Activated CD8-positive, alpha-beta memory T cell treated with anti-CD3 and anti-CD28 coated beads, Interleukin-2, amount 50 U/mL, for 24 hours (primary cell): ENCODE results near the gene PAX5.
"Not testable (repeated sequence)": the region's sequence is repeated elsewhere in the genome, so short reads cannot be mapped to it uniquely, and the experiment has no call there.

Experiments
- DNase-seq: peaks from one replicate; pipeline ENCODE4 v3.0.0-alpha.2; 2020; ENCODE audit errors: extremely low read depth

The PAX5 gene

DNA sequence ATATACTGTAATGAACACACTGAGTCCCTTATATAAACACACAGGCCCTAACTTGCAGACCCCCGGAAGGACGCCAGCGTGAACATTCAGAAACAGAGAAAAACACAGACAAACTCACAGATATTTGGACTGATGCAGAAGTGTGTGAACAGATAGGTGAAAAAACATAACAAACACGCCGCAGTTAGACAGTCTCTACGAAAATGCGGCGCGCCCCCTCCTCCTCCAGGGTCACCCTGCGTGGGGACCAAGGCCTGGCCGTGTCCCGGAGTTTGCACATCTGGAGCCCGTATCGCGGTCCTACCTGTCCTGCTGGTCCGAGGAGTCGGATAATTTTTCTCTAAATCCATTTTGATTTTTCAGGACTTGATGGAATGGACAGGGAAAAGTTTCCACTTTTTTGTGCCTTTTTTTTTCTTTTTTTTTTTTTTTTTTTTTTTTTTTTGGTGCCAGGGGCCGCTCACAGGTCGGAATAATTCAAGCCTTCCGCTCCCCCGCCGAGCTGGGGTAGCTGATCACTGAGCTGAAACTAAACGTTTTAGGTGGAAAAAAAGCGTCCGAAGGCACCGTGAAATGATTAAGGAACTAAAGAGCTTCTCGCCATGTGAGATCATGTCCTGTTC, at the start of gene PAX5:
Gene PAX5, minus strand, starts transcription at position 587 of the 623 bp plus-strand sequence. Its CDS starts 237 bp downstream, at position 350.
- DNase-seq = no peak

- DNase-seq = no peak
These were observed 49.6 kb upstream of the PAX5 start for GRCh38 chr9:37083654-37084053.

GRCh38 chr9:37082214-37082765, 48.2 kb upstream of the PAX5 start:
- no peak for DNase-seq

DNA sequence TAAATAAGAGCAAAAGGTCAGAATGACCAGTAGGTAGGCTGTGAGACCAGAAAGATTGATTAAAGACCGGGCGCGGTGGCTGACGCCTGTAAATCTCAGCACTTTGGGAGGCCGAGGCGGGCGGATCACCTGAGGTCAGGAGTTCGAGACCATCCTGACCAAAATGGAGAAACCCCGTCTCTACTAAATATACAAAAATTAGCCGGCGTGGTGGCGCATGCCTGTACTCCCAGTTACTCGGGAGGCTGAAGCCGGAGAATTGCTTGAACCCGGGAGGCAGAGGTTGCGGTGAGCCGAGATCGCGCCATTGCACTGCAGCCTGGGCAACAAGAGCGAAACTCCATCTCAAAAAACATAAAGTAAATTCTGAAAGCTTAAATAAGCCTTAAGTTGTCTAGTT, 47.4 kb upstream of the PAX5 start:
- not testable (repeated sequence) for DNase-seq

DNA sequence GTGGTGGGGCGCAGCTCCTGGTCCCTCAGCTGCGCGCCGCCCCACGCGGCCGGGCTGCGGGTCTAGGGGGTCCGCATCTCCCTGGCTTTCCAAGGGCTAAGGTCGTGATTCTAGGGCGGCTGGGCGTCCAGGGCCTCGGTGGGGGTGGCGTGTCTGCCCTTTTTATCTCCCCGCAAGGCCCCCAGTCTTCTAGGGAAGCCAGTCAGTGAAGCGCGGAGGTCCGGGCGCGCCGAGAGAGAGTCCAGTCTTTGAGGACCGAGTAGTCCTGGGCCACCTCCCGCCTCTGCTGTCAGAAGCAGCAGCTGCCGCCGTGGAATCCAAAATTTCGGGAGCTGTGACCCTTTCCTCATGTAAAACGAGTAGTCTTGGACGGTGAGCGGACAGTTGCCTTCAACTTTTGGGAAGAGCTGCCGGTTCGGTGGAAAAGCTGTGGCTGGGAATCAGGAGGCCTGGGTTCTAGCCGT, 46.1 kb upstream of the PAX5 start:
- not testable (repeated sequence) for DNase-seq

DNA sequence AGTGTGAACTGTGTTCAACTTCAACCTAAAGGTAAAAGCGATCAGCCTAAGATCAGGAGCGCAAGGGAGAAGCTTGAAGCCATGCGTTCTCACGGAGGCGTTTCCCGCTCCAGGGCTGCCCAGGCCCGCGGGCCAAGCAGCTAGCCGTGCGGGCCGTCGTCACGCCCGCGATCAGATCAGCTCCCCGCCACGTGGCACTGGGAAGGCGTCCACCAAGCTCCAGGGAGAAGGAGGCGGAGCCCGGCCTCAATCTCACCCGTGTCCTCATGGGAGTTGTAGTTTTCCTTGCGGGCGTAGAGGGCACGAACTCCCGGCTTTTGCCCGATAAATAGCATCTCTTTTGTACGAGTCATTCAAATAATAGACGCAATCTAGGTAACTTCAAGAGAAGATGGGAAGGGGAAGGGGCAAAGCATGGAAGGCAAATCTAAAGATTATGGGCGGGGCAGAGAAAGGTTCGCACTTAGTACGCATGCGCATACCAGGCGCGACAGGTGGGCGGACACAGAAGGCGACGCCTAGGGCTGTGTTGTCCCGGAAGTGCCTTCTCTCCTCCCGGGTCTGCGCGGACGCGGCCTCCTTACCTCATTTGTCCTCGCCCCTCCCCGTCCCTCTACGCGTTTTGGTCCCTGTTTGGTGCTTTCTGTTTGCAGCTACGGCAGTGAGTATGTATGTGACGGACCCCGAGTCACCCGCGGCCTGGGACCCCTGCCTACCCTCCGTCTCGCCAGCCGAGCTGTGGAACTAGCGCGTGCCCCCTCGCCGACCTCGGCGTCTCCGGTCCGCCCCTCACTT, 45.5 kb upstream of the PAX5 start:
- peak; percentile 88 for DNase-seq

- DNase-seq = not testable (repeated sequence)
These were observed 40.7 kb upstream of the PAX5 start for GRCh38 chr9:37074790-37075189.

- no peak for DNase-seq
These were observed 32.2 kb upstream of the PAX5 start for GRCh38 chr9:37066139-37066725.

DNA sequence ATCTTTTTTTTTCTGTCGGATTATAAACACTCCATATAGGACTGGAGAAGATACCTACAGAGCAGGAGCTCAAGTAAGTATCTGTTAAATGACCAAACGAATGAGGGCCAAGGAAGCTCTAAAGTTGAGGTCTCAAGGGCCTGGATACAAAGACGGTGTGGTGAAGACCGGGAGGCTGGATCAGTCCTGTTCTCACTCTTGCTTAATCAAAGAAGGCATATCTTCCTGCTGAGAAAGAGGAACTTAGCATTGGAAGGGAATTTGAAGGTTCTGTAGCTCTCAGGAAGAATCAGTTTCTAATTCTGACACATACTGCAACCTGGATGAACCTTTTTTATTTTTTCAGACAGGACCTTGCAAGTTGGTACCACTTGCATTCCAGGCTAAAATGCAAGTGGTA, 28.3 kb upstream of the PAX5 start:
- no peak for DNase-seq

DNA sequence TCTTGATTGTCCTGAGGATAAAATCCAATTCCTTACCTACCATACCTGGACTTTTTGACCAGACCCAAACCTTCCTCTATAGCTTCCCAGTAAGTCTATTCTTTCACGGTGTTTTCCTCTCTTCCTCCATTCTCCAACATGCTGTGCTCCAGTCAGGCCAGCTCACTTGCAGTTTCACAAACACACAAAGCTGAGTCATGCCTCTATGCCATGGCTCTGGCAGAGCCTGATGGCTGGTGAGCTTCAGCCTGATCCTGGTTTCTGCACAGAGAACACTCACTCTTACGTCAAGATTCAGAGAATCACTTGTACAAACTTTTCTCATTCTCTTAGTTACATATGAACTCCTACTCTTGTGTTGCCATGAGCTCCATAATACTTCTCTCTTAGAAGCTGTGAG, 27.7 kb upstream of the PAX5 start:
- no peak for DNase-seq

- DNase-seq = no peak
These were observed 26.8 kb upstream of the PAX5 start for GRCh38 chr9:37060833-37061232.

- no peak for DNase-seq
These were observed 22.2 kb upstream of the PAX5 start for GRCh38 chr9:37056046-37056920.

DNA sequence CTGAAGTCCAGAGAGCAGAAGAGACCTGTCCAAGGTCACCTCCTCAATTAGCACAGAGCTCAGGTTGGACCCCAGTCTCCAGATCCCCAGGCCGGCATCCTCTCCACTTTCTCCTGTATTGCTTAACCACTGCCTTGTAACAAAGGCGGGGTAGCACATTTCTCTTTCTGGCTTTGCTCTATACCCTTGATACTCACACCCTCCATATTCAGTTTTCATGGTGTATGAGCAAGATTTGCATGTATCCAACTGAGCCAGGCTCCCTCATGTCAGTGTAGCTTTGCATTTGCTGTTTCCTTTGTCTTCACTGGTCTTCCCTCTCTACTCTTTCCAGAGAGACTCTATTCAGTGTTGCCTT, 20.3 kb upstream of the PAX5 start:
- DNase-seq = not testable (repeated sequence)

- DNase-seq = no peak
These were observed 19.8 kb upstream of the PAX5 start for GRCh38 chr9:37053684-37054362.

GRCh38 chr9:37046683-37047082, 12.6 kb upstream of the PAX5 start:
- no peak for DNase-seq

- no peak for DNase-seq
These were observed 8.4 kb upstream of the PAX5 start for GRCh38 chr9:37042421-37042820.

GRCh38 chr9:37040508-37041127, 6.5 kb upstream of the PAX5 start:
- DNase-seq = no peak

DNA sequence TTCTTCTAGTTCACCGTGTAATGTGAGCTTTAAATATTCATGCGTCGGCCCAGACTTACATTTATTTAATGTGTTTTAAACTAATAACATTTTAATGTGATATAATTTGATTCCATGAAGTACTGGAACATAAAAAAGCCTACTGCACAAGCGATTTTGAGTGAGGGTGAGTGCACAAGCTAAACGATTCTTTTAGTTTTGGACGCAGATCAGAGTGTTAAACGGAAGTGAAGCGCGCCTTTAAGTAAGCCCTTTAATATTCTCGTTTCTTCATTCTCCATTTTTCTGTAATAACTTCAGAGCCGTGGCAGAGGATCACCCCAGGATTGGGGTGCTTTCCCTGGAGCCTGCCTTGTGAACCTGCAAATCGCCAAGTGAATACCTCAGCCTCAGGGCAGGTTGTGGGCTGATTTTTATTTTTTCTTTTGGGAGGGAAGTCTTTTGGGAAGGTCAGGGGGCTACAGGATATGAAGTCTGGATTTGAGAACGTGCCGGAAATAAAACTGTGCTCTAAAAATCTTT, 4.9 kb upstream of the PAX5 start:
- DNase-seq = no peak

GRCh38 chr9:37038302-37038942, 4.4 kb upstream of the PAX5 start:
- DNase-seq = no peak
